Large intestine (tissue), 3 donors: ENCODE measurements around the gene FBXO28. TPM values are rescaled to one million over a fixed set of nuclear protein-coding genes. Genes with fewer than 3 reads are reported as not detected.

Experiments used
- DNase-seq, 2 donors: peaks; one replicate each; pipeline versions ENCODE4 v3.0.0 to v3.0.0-alpha.2; 2013
- H3K27ac ChIP-seq: one replicate; pipeline ENCODE4 v1.5.1; 2013; ENCODE audit warnings: low read length
- H3K27me3 ChIP-seq: 2 replicates; pipeline ENCODE4 v1.6.1; 2013; ENCODE audit warnings: low read length; ENCODE audit not compliant: control insufficient read depth, insufficient read depth
- H3K36me3 ChIP-seq: 2 replicates; pipeline ENCODE4 v1.6.1; 2013; ENCODE audit warnings: low read length; ENCODE audit not compliant: control insufficient read depth, insufficient read depth
- H3K4me1 ChIP-seq: one replicate; pipeline ENCODE4 v1.6.1; 2013; ENCODE audit warnings: low read length; ENCODE audit not compliant: control insufficient read depth, insufficient read depth
- H3K4me3 ChIP-seq: one replicate; pipeline ENCODE4 v1.5.1; 2013; ENCODE audit warnings: low read length
- H3K9me3 ChIP-seq: one replicate; pipeline ENCODE4 v1.6.1; 2013; ENCODE audit warnings: mild to moderate bottlenecking, low read depth, low read length, moderate library complexity; ENCODE audit not compliant: control insufficient read depth
- WGBS: methylation state at CpG from one replicate; pipeline ENCODE4 v1.1.5; 2013; ENCODE audit warnings: low lambda C conversion rate; ENCODE audit not compliant: insufficient coverage; 5-methylcytosine and 5-hydroxymethylcytosine counted together
- polyA plus RNA-seq: library from polyadenylated mRNA; unstranded; fragments of 120-200 nt; gene quantifications from one replicate; pipeline ENCODE4 v1.2.1, GENCODE V29; 2013

FBXO28 gene
- polyA plus RNA-seq, 1 donor = 24.9 TPM

- WGBS = no CpG with 5 or more reads among the region's 94 CpGs
- H3K27me3 ChIP-seq = no peaks in the 10 kb centered on the region
- H3K9me3 ChIP-seq = no peaks in the 10 kb centered on the region
- DNase-seq = peak; percentile 68 to 91
- H3K27ac ChIP-seq = peak within 1 kb of the TSS; percentile 100
- H3K4me1 ChIP-seq = peaks cover 9% of the 10 kb centered on the region
- H3K4me3 ChIP-seq = peak within 1 kb of the TSS; percentile 83
- H3K36me3 ChIP-seq = no peaks in the 10 kb centered on the region
Measured at GRCh38 chr1:224182866-224183590, 69.1 kb downstream of the FBXO28 start, which contains the start of gene DEGS1. DEGS1 (plus strand) TSS chr1:224183240; CDS start chr1:224183337, 97 bp downstream.

DNA sequence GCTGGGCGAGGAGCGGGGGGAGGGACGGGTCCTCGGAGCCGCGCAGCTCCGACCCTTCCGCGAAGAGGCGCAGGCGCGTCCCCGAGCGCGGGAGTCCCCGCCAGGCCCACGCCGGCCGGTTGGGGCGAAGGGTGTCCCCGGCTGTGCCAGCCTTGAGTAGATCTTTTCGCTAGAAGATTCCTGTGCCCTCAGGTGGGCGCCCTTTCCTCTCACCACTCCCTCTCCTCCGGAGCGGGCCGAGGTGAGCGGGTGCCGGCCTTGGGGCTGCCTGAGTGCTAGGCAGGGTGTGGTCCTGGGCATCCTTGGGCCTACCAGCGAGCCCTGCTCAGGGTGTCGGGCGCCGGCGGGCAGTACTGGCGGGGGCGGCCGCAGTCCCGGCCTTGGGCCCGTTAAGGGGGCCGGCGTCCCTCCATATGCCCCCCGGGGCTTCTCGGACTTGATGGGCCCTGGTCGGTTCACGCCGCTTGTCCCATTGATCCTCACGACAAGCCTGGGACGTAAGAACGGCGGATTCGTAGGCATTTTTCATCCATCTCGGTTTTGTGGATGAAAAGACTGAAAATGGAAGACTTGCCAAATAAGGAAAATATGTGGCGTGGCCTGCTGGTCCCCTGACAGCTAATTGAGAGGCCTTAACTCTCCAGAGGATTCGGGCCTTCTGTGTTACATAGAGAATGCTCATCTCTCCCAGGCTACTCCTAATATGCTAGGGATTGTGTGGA is 69.8 kb downstream of the FBXO28 start:
- no CpG with 5 or more reads among the region's 53 CpGs for WGBS
- no peaks in the 10 kb centered on the region for H3K36me3 ChIP-seq
- H3K4me3 ChIP-seq = peak overlapping the region; percentile 83
- peak overlapping the region; percentile 84 for H3K27ac ChIP-seq
- no peak for DNase-seq
- H3K4me1 ChIP-seq = peaks cover 9% of the 10 kb centered on the region
- H3K9me3 ChIP-seq = no peaks in the 10 kb centered on the region
- no peaks in the 10 kb centered on the region for H3K27me3 ChIP-seq

DNA sequence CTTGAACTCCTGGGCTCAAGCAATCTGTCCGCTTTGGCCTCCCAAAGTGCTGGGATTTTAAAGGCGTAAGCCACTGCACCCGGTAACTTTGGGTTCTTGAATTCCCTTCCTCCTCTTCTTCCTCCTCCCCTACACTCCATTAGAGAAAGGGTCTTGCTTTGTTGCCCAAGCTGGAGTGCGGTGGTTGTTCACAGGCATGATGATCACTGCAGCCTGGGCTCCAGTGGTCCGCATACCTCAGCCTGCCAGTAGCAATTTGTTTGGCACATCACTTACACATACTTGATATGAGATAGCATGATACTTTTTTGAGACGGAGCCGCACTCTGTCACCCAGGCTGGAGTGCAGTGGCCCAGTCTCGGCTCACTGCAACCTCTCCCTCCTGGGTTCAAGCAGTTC is 71.3 kb downstream of the FBXO28 start:
- peaks cover 9% of the 10 kb centered on the region for H3K4me1 ChIP-seq
- no peaks in the 10 kb centered on the region for H3K9me3 ChIP-seq
- no peak overlapping the region for H3K27ac ChIP-seq
- peaks cover 7% of the 10 kb centered on the region for H3K36me3 ChIP-seq
- DNase-seq = no peak
- WGBS = 80% methylated on average over 1 of the region's 8 CpGs
- H3K27me3 ChIP-seq = no peaks in the 10 kb centered on the region
- H3K4me3 ChIP-seq = no peak overlapping the region

GRCh38 chr1:224188286-224188685 is 74.4 kb downstream of the FBXO28 start:
- Histone ChIP-seq H3K9me3 (no peaks in the 10 kb centered on the region), H3K36me3 (peaks cover 18% of the 10 kb centered on the region), H3K4me3 (no peak overlapping the region), H3K4me1 (peaks cover 4% of the 10 kb centered on the region), H3K27ac (no peak overlapping the region), H3K27me3 (no peaks in the 10 kb centered on the region)
- WGBS = 84% methylated on average over 2 of the region's 2 CpGs
- no peak for DNase-seq

DNA sequence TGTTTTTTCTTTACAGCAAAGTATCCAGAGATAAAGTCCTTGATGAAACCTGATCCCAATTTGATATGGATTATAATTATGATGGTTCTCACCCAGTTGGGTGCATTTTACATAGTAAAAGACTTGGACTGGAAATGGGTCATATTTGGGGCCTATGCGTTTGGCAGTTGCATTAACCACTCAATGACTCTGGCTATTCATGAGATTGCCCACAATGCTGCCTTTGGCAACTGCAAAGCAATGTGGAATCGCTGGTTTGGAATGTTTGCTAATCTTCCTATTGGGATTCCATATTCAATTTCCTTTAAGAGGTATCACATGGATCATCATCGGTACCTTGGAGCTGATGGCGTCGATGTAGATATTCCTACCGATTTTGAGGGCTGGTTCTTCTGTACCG is 75.7 kb downstream of the FBXO28 start:
- 90% methylated on average over 2 of the region's 7 CpGs for WGBS
- Histone ChIP-seq H3K4me3 (no peak overlapping the region), H3K27ac (no peak overlapping the region), H3K9me3 (no peaks in the 10 kb centered on the region), H3K27me3 (no peaks in the 10 kb centered on the region), H3K36me3 (peaks cover 18% of the 10 kb centered on the region), H3K4me1 (no peaks in the 10 kb centered on the region)
- DNase-seq = no peak

DNA sequence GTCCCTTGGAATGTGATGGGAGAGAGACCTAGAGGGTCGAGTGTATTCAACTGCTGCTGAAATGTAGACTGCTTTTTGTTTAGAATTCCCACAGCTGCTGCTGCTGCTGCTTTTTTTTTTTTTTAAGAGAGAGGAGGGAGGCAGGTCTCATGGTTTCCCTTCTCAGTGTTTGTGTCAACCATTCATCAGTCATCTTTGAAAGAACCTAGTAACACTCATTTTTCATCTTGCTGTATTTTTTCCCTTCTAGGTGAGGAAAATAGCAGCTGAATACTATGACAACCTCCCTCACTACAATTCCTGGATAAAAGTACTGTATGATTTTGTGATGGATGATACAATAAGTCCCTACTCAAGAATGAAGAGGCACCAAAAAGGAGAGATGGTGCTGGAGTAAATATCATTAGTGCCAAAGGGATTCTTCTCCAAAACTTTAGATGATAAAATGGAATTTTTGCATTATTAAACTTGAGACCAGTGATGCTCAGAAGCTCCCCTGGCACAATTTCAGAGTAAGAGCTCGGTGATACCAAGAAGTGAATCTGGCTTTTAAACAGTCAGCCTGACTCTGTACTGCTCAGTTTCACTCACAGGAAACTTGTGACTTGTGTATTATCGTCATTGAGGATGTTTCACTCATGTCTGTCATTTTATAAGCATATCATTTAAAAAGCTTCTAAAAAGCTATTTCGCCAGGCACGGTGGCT is 78.3 kb downstream of the FBXO28 start:
- no peak for DNase-seq
- Histone ChIP-seq H3K4me3 (no peak overlapping the region), H3K9me3 (no peaks in the 10 kb centered on the region), H3K27me3 (no peaks in the 10 kb centered on the region), H3K36me3 (peaks cover 18% of the 10 kb centered on the region), H3K4me1 (peaks cover 13% of the 10 kb centered on the region), H3K27ac (no peak overlapping the region)
- WGBS = 90% methylated on average over 2 of the region's 5 CpGs

DNA sequence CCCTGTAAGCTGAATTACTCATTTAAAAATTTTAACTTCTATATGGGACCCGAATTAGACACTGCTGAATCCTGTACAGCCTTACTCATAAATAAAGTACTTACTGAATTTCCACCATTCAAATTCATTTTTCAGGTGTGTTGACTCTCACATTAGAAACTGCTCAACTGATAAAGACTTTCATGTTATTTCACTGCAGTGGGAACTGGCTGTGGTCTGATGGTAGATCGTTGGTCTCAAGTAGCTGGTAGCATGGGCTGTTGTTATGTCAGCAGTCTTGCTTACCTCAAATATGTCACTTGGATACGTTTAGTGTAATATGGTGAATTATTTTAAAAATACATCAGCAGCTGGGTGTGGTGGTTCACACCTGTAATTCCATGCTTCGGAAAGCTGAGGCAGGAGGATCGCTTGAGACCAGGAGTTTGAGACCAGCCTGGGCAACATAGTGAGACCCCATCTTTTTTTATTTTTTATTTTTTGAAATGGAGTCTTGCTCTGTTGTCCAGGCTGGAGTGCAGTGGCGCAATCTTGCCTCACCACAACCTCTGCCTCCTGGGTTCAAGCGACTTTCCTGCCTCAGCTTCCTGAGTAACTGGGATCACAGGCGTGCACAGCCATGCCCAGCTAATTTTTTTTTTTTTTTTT is 79.5 kb downstream of the FBXO28 start:
- WGBS = 100% methylated on average over 1 of the region's 8 CpGs
- no peak for DNase-seq

DNA sequence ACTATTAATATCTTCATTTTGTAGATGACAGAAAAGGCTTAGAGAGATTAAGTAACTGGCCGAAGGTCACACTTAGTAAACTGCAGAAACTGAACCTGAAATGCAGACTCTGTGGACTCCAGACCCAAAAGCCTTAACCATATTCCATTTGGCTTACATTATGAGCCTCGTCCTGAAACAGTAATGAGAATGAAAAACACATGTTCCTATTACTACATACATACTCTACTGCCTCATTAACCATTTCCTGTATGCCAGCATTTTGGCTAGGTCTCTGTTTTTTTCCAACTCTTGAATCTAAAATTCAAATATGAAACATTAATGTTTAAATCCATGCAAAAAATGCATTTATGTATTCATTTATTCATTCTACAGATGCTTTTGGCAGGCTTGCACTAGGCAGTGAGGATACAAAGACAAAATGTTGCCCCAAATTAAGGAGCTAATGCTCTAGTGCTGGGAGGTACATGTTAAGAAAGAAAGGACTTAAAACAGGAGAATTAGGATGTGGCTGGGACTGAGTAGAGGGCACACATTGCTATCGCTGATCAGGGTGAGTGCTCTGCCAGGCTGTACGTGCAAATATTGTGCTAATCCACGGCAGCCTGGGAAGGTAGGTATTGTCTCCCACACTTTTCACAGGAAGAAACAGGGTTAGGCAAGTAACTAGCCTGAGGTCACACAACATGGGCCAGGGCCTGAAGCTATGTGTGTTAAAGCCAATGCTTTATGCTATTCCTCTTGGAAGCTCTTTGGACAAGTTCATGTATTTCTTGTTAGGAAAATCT is 83.1 kb downstream of the FBXO28 start:
- no CpG with 5 or more reads among the region's 5 CpGs for WGBS
- Histone ChIP-seq H3K4me1 (peaks cover 28% of the 10 kb centered on the region), H3K4me3 (no peak overlapping the region), H3K36me3 (peaks cover 7% of the 10 kb centered on the region), H3K27me3 (no peaks in the 10 kb centered on the region), H3K27ac (peak overlapping the region; percentile 93), H3K9me3 (no peaks in the 10 kb centered on the region)
- peak; percentile 77 to 91 for DNase-seq

More for the DNA sequence above, 79.5 kb downstream of the FBXO28 start:
- H3K36me3 ChIP-seq = peaks cover 18% of the 10 kb centered on the region
- peaks cover 16% of the 10 kb centered on the region for H3K4me1 ChIP-seq
- no peak overlapping the region for H3K27ac ChIP-seq
- H3K9me3 ChIP-seq = no peaks in the 10 kb centered on the region
- H3K27me3 ChIP-seq = no peaks in the 10 kb centered on the region
- H3K4me3 ChIP-seq = no peak overlapping the region

- Histone ChIP-seq H3K36me3 (no peaks in the 10 kb centered on the region), H3K4me1 (peaks cover 32% of the 10 kb centered on the region), H3K27me3 (no peaks in the 10 kb centered on the region), H3K4me3 (no peak overlapping the region), H3K9me3 (no peaks in the 10 kb centered on the region), H3K27ac (no peak overlapping the region)
- WGBS = no CpG with 5 or more reads among the region's 4 CpGs
- no peak for DNase-seq
Measured at GRCh38 chr1:224198572-224198971, 84.7 kb downstream of the FBXO28 start.
